HUES64 (cell line): ENCODE measurements around the gene BTBD2.

Source experiments
- H3K27ac ChIP-seq: 2 replicates; pipeline ENCODE4 v1.7.0; 2013; ENCODE audit warnings: low read depth, low read length, inconsistent platforms
- H3K27me3 ChIP-seq: 2 replicates; pipeline ENCODE4 v1.6.1; 2013; ENCODE audit warnings: mild to moderate bottlenecking, low read length; ENCODE audit not compliant: insufficient read depth
- H3K36me3 ChIP-seq: 2 replicates; pipeline ENCODE4 v1.6.1; 2013; ENCODE audit warnings: mild to moderate bottlenecking, low read length; ENCODE audit not compliant: insufficient read depth
- H3K4me1 ChIP-seq: 2 replicates; pipeline ENCODE4 v1.6.1; 2013; ENCODE audit warnings: mild to moderate bottlenecking, low read length, moderate library complexity; ENCODE audit not compliant: insufficient read depth
- H3K4me3 ChIP-seq: 2 replicates; pipeline ENCODE4 v1.5.1; 2013; ENCODE audit warnings: mild to moderate bottlenecking, low read length, moderate library complexity
- H3K9ac ChIP-seq: 2 replicates; pipeline ENCODE4 v1.6.1; 2013; ENCODE audit warnings: mild to moderate bottlenecking, low read depth, low read length
- H3K9me3 ChIP-seq: 2 replicates; pipeline ENCODE4 v1.6.1; 2013; ENCODE audit warnings: low read depth, low read length; ENCODE audit not compliant: insufficient read depth
- WGBS: fragments of 150-250, 120-280 bp; methylation state at CpG from one replicate; pipeline ENCODE4 v1.1.7; 2013; ENCODE audit warnings: missing lambda C conversion rate; 5-methylcytosine and 5-hydroxymethylcytosine counted together

BTBD2 gene

GRCh38 chr19:2043961-2044708 is 28.6 kb upstream of the BTBD2 start:
- Histone ChIP-seq H3K27ac (peak overlapping the region; percentile 25; the same call in 1 of the 2 replicates), H3K9ac (no peak overlapping the region), H3K36me3 (peaks cover 50% of the 10 kb centered on the region), H3K4me1 (peaks cover 13% of the 10 kb centered on the region), H3K9me3 (no peaks in the 10 kb centered on the region), H3K27me3 (no peaks in the 10 kb centered on the region), H3K4me3 (no peak overlapping the region)
- WGBS = 93% methylated on average over 11 of the region's 11 CpGs

GRCh38 chr19:2043251-2043641 is 27.7 kb upstream of the BTBD2 start:
- Histone ChIP-seq H3K4me3 (no peak overlapping the region), H3K27ac (no peak overlapping the region), H3K9me3 (no peaks in the 10 kb centered on the region), H3K27me3 (no peaks in the 10 kb centered on the region), H3K4me1 (peaks cover 13% of the 10 kb centered on the region), H3K9ac (no peak overlapping the region), H3K36me3 (peaks cover 59% of the 10 kb centered on the region)
- 89% methylated on average over 9 of the region's 9 CpGs for WGBS

GRCh38 chr19:2042485-2043250 is 27.2 kb upstream of the BTBD2 start:
- Histone ChIP-seq H3K4me3 (peak overlapping the region; percentile 46), H3K9me3 (no peaks in the 10 kb centered on the region), H3K4me1 (peaks cover 13% of the 10 kb centered on the region), H3K36me3 (peaks cover 59% of the 10 kb centered on the region), H3K9ac (peak overlapping the region; percentile 78), H3K27ac (peak overlapping the region; percentile 94), H3K27me3 (no peaks in the 10 kb centered on the region)
- WGBS = 57% methylated on average over 29 of the region's 29 CpGs

- WGBS = 20% methylated on average over 77 of the region's 77 CpGs
- H3K4me1 ChIP-seq = peaks cover 13% of the 10 kb centered on the region
- peak overlapping the region; percentile 94 for H3K27ac ChIP-seq
- no peaks in the 10 kb centered on the region for H3K27me3 ChIP-seq
- peaks cover 57% of the 10 kb centered on the region for H3K36me3 ChIP-seq
- H3K9ac ChIP-seq = peak overlapping the region; percentile 78
- H3K9me3 ChIP-seq = no peaks in the 10 kb centered on the region
- peak overlapping the region; percentile 48 for H3K4me3 ChIP-seq
Observed at GRCh38 chr19:2041683-2042484, 26.4 kb upstream of the BTBD2 start.

- H3K36me3 ChIP-seq = peaks cover 53% of the 10 kb centered on the region
- H3K27me3 ChIP-seq = no peaks in the 10 kb centered on the region
- peak overlapping the region; percentile 62; the same call in 1 of the 2 replicates for H3K9ac ChIP-seq
- 93% methylated on average over 6 of the region's 6 CpGs for WGBS
- H3K27ac ChIP-seq = peak overlapping the region; percentile 74
- peaks cover 13% of the 10 kb centered on the region for H3K4me1 ChIP-seq
- H3K9me3 ChIP-seq = no peaks in the 10 kb centered on the region
- H3K4me3 ChIP-seq = no peak overlapping the region
Observed at GRCh38 chr19:2041433-2041682, 25.8 kb upstream of the BTBD2 start.

GRCh38 chr19:2040647-2041432 is 25.3 kb upstream of the BTBD2 start:
- peak overlapping the region; percentile 62; the same call in 1 of the 2 replicates for H3K9ac ChIP-seq
- no peak overlapping the region for H3K27ac ChIP-seq
- H3K4me1 ChIP-seq = peaks cover 13% of the 10 kb centered on the region
- no peak overlapping the region for H3K4me3 ChIP-seq
- WGBS = 97% methylated on average over 28 of the region's 28 CpGs
- peaks cover 48% of the 10 kb centered on the region for H3K36me3 ChIP-seq
- H3K27me3 ChIP-seq = no peaks in the 10 kb centered on the region
- H3K9me3 ChIP-seq = no peaks in the 10 kb centered on the region

- Histone ChIP-seq H3K9me3 (no peaks in the 10 kb centered on the region), H3K36me3 (peaks cover 42% of the 10 kb centered on the region), H3K4me3 (no peak overlapping the region), H3K27me3 (no peaks in the 10 kb centered on the region), H3K9ac (no peak overlapping the region), H3K4me1 (peaks cover 13% of the 10 kb centered on the region), H3K27ac (no peak overlapping the region)
- 96% methylated on average over 20 of the region's 20 CpGs for WGBS
Observed at GRCh38 chr19:2039959-2040646, 24.6 kb upstream of the BTBD2 start.

- Histone ChIP-seq H3K9ac (no peak overlapping the region), H3K36me3 (peaks cover 35% of the 10 kb centered on the region), H3K27ac (no peak overlapping the region), H3K27me3 (no peaks in the 10 kb centered on the region), H3K9me3 (no peaks in the 10 kb centered on the region), H3K4me1 (peaks cover 13% of the 10 kb centered on the region), H3K4me3 (no peak overlapping the region)
- WGBS = 93% methylated on average over 28 of the region's 30 CpGs
Observed at GRCh38 chr19:2039089-2039958, 23.8 kb upstream of the BTBD2 start.

- Histone ChIP-seq H3K36me3 (peaks cover 34% of the 10 kb centered on the region), H3K9ac (no peak overlapping the region), H3K4me1 (peaks cover 13% of the 10 kb centered on the region), H3K4me3 (no peak overlapping the region), H3K27me3 (no peaks in the 10 kb centered on the region), H3K9me3 (no peaks in the 10 kb centered on the region), H3K27ac (no peak overlapping the region)
- 94% methylated on average over 42 of the region's 44 CpGs for WGBS
Observed at GRCh38 chr19:2038284-2039088, 23.0 kb upstream of the BTBD2 start.
